Measurements from ENCODE around the gene NCKAP5L.

Gene NCKAP5L

GRCh38 chr12:49804821-49805220 is 23.4 kb downstream of the NCKAP5L start:
- Histone ChIP-seq H3K79me2 (ENCODE audit: control insufficient read depth, low read length) (no peaks in the 10 kb centered on the region), H3K36me3 (ENCODE audit: control insufficient read depth, low read length) (no peaks in the 10 kb centered on the region), H3F3A (ENCODE audit: control insufficient read depth, insufficient read depth) (no peaks in the 10 kb centered on the region), H3K4me2 (ENCODE audit: low read length) (no peak overlapping the region), H3K4me1 (ENCODE audit: control insufficient read depth, low read length) (peaks cover 4% of the 10 kb centered on the region), H3K9me2 (replicated peaks; ENCODE audit: control insufficient read depth, low read length) (no peaks in the 10 kb centered on the region), H3K27me3 (ENCODE audit: control insufficient read depth, low read length) (no peaks in the 10 kb centered on the region), H3K27ac (ENCODE audit: low read depth, low read length) (no peak overlapping the region), H3K4me3 (ENCODE audit: low read length) (no peak overlapping the region), H3K9me3 (ENCODE audit: control insufficient read depth, insufficient read depth, low read length) (no peaks in the 10 kb centered on the region), H4K20me1 (ENCODE audit: control insufficient read depth, insufficient read depth, low read depth, low read length) (no peaks in the 10 kb centered on the region)
- TF ChIP-seq CTCF (IDR thresholded peaks at IDR 0.05; ENCODE audit: low read depth, low read length, poor library complexity, severe bottlenecking), result no peak
- no peak for TF ChIP-seq EZH2phosphoT487 (IDR thresholded peaks at IDR 0.05; ENCODE audit: borderline replicate concordance, low read length)

GRCh38 chr12:49803693-49804450 is 24.3 kb downstream of the NCKAP5L start:
- Histone ChIP-seq H3K27me3 (ENCODE audit: control insufficient read depth, low read length) (no peaks in the 10 kb centered on the region), H3K9me2 (replicated peaks; ENCODE audit: control insufficient read depth, low read length) (no peaks in the 10 kb centered on the region), H3K9me3 (ENCODE audit: control insufficient read depth, insufficient read depth, low read length) (no peaks in the 10 kb centered on the region), H3K27ac (ENCODE audit: low read depth, low read length) (no peak overlapping the region), H3K4me3 (ENCODE audit: low read length) (no peak overlapping the region), H3K4me2 (ENCODE audit: low read length) (no peak overlapping the region), H3K4me1 (ENCODE audit: control insufficient read depth, low read length) (no peaks in the 10 kb centered on the region), H3K79me2 (ENCODE audit: control insufficient read depth, low read length) (no peaks in the 10 kb centered on the region), H3F3A (ENCODE audit: control insufficient read depth, insufficient read depth) (no peaks in the 10 kb centered on the region), H3K36me3 (ENCODE audit: control insufficient read depth, low read length) (no peaks in the 10 kb centered on the region), H4K20me1 (ENCODE audit: control insufficient read depth, insufficient read depth, low read depth, low read length) (no peaks in the 10 kb centered on the region)
- TF ChIP-seq EZH2phosphoT487 (IDR thresholded peaks at IDR 0.05; ENCODE audit: borderline replicate concordance, low read length) (no peak), CTCF (IDR thresholded peaks at IDR 0.05; ENCODE audit: low read depth, low read length, poor library complexity, severe bottlenecking) (no peak)

GRCh38 chr12:49801141-49802063 is 26.8 kb downstream of the NCKAP5L start:
- Histone ChIP-seq H3K27ac (ENCODE audit: low read depth, low read length) (no peak overlapping the region), H3F3A (ENCODE audit: control insufficient read depth, insufficient read depth) (no peaks in the 10 kb centered on the region), H3K9me2 (replicated peaks; ENCODE audit: control insufficient read depth, low read length) (no peaks in the 10 kb centered on the region), H3K4me2 (ENCODE audit: low read length) (no peak overlapping the region), H3K4me3 (ENCODE audit: low read length) (no peak overlapping the region), H4K20me1 (ENCODE audit: control insufficient read depth, insufficient read depth, low read depth, low read length) (no peaks in the 10 kb centered on the region), H3K4me1 (ENCODE audit: control insufficient read depth, low read length) (no peaks in the 10 kb centered on the region), H3K27me3 (ENCODE audit: control insufficient read depth, low read length) (no peaks in the 10 kb centered on the region), H3K36me3 (ENCODE audit: control insufficient read depth, low read length) (peaks cover 5% of the 10 kb centered on the region; the same call in 1 of the 2 replicates), H3K79me2 (ENCODE audit: control insufficient read depth, low read length) (no peaks in the 10 kb centered on the region), H3K9me3 (ENCODE audit: control insufficient read depth, insufficient read depth, low read length) (no peaks in the 10 kb centered on the region)
- TF ChIP-seq CTCF (IDR thresholded peaks at IDR 0.05; ENCODE audit: low read depth, low read length, poor library complexity, severe bottlenecking), result no peak
- no peak for TF ChIP-seq EZH2phosphoT487 (IDR thresholded peaks at IDR 0.05; ENCODE audit: borderline replicate concordance, low read length)
